Hematopoietic multipotent progenitor cell (in vitro differentiated cells): Measurements from ENCODE around the gene GPR161. TPM values are rescaled to one million over a fixed set of nuclear protein-coding genes. Genes with fewer than 3 reads are reported as not detected.
A peak's percentile ranks its signal among the peaks of the same experiment; 100 is the strongest.

ENCODE experiments used
- DNase-seq, 3 donors: peaks; one replicate each; pipeline ENCODE4 v3.0.0-alpha.2; 2011 to 2015; ENCODE audit warnings: low read depth in 2 of 3, low spot score in 2 of 3
- total RNA-seq: library from RNA; depleted of rRNA; stranded (reverse); fragments of >200 nt; gene quantifications from one replicate; pipeline ENCODE4 v1.2.3, GENCODE V29; 2012

The GPR161 gene
- total RNA-seq, 1 donor = 4.0 TPM

DNA sequence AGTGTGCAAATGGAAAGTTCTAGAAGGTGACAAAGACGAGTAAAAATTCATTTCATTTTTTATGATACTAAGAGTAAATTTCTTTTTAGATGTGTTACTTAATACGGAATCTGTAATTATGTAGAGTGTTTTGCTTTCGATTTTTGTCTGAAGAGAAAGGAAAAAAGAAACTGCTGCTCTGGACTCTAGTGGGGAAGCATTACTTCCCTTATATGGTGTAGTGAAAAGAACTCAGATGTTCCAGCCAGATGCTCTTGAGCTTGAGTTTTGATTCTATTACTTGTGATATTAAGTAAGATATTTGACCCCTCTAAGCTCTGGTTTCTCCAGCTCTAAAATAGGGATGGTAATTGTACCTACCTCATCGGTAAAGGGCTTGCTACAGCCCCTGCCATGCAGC, 12.2 kb upstream of the GPR161 start:
- DNase-seq = peak in 1 of 3 donors; percentile 42

DNA sequence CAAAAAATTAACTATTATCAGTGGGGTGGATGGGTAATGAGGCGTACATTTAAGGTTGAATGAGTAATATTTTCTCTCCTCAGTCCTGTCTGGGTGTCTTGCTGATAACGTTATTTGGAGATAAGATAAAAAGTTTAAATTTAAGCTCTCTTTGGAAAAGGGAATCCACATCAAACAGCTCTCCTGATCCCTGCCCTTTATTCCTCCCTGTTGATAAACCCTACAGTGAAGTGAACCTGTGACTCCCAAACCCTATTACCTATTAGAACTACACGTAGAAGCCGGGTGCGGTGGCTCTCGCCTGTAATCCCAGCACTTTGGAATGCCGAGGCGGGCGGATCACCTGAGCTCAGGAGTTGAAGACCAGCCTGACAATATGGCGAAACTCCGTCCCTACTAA, 9.9 kb upstream of the GPR161 start:
- no peak for DNase-seq

DNA sequence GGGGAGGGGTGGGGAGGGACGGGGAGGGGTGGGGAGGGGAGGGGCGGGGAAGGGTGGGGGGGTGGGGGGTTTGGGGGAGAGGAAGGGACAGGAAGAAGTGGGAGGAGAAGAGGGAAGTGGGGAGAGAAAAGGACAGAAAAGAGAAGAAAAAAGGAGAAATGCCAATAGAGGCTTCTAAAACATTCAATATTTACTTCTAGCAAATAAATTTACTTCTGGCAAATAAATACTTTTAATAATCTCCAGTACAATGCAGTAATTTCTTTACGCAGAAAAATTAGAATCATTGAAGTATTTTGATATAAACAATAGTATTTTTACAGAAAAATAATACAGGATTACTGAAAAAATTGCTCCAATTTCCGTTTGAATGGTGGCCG, 9.4 kb upstream of the GPR161 start:
- DNase-seq = peak in 1 of 3 donors; percentile 9

DNA sequence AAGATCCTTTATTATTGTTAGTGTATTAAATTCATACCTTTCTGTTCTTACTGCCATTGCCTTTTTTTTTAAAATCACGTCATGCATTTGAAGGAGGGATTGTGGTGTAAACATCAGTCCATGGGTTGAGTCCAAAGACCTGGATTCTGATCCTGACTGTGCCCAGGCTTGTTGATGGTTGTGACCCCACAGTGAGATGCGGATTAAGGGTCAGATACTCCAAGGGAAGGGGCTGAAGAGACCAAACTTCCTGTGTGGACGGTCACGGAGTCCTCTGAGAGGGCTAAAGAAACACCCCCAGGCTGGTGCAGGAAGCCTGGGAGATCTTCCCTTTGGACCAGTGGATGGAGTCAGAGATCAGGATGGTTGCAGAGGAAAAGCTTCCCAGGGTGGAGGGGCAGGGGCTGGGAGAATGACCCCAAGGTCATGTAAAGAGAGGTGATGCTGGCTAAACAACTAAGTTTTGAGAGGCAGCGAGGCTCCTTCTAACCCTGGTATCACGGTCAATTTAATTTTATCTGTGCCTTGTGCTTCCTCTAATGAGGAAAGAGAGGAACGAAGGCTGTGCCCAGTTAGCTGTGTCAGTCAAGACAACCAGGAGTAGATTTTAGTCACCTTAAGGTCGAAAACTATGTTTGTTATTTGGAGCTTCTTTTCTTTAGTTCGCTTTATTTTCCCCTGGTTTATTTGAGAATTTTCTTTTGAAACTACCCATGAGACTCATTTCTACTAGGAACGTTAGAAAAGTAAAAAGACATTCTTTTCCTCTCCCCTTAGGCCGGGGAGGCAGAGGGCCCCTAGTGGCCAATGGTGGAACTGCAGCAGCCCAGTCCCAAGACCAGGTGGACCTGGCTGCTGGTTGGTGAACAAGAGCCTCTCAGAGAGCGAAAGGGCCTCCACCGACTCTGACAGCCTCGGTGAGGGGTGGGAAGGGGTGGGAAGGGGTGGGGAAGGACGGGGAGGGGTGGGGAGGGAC, 8.7 kb upstream of the GPR161 start:
- peak; percentile 63 to 96 (median 91) for DNase-seq

DNA sequence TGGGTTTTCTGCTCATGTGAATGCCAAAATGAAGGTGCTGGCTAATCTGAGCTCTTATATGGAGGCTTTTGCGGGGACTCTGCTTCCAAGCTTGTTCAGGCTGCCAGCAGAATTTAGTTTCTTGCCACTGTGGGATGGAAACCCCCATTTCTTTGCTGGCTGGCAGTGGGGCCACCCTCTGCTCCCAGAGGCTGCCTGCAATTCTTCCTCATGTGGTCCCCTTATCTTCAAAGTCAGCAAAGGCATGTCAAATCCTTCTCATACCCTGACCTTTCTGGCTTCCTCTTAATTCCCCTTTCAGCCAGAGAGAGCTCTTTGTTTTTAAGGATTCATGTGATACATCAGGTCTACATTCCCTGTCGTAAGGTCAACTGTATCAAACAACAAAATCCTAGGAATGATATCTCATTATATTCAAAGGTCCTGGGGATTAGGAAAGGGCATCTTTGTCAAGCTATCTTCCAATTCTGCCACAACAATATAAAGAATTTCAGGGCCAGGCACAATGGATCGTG, 5.2 kb upstream of the GPR161 start:
- DNase-seq = peak in 1 of 3 donors; percentile 33

DNA sequence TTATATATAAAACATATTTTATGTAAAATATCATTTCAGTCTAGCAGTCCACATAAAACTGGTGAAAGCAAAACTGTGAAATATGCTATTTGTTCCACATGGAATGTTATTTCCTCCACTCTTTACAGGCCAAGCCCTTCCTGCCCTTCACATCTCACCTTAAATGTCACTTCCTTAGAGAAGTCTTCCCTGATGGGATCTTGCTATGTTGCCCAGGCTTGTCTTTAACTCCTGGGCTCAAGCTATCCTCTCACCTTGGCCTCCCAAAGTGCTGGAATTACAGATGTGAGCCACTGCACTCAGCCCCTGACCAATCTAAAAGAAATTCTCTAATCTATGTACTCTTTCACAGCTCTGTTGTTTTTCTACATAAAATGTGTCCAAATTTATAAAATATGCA, 2.3 kb upstream of the GPR161 start:
- no peak for DNase-seq

DNA sequence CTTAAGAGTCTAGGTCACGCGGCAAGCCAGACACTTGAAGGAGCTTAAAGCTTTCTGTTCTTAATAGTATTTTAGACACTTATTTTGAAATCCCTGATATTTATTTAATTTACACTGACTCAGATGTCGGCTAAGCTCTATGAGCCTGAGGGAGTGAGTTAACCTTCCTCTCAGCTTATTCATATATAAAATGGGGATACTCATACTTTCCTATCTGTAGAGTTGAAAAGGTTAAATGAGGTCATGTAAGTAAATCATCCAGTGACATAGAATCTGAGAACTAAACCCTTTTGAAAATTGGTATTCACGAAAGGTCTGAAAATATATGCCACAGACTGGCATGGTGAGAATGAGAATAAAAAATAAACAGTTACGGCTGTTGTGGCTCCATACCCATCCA, 1.4 kb upstream of the GPR161 start:
- no peak for DNase-seq

DNA sequence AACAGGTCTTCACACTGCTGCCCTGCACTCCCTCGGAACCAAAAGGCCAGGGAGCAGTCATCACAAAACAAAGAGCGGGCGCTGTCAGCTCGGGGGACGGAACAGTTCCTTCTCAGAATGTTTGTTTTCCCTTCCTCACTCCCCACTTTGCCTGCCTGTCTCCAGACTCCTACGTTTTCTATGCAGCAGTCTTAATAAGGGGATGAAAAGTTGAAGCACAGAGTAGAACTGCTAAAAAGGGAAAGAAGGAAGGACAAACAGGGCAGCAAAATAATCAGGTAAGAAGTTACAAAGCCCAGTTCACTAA, 738 bp upstream of the GPR161 start:
- DNase-seq = no peak

DNA sequence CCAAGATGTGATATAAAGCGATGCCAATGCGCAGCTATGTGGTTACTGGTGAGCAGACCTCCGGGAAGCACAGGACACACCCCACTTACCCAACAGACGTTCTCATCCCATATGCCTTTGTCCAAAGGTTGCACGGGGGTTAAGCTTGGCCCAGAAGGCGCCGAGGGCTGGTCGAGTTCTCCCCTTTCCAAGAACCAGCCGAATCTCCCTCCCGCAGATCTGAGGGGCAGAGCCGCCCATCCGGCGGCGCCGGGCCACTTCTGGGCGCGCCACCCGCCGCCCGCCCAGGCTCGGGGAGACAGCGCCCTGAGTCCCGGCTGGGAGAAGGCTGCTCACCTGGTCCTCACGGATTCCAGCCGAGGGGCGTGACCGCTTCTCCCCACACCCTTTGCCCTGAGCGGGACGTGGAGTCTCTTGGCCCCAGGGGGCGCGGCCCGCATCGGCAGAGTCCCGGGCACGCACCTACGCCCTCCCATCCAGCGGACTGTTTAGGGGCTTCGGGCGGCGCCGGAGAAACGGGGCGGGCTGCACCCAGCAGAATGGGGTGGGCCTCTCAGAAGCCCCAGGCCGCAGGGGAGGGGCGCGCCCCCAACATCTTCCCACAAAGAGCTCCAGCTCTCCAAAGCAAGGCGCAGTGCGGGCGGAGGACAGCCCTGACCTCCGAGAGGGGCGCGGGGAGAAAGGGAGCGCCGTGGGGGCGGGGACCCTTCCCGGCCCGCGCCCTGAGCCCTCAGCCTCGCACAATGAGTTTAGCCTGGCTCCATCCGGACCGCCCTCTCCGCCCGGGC, 615 bp downstream of the GPR161 start:
- peak in 1 of 3 donors; percentile 8 for DNase-seq

DNA sequence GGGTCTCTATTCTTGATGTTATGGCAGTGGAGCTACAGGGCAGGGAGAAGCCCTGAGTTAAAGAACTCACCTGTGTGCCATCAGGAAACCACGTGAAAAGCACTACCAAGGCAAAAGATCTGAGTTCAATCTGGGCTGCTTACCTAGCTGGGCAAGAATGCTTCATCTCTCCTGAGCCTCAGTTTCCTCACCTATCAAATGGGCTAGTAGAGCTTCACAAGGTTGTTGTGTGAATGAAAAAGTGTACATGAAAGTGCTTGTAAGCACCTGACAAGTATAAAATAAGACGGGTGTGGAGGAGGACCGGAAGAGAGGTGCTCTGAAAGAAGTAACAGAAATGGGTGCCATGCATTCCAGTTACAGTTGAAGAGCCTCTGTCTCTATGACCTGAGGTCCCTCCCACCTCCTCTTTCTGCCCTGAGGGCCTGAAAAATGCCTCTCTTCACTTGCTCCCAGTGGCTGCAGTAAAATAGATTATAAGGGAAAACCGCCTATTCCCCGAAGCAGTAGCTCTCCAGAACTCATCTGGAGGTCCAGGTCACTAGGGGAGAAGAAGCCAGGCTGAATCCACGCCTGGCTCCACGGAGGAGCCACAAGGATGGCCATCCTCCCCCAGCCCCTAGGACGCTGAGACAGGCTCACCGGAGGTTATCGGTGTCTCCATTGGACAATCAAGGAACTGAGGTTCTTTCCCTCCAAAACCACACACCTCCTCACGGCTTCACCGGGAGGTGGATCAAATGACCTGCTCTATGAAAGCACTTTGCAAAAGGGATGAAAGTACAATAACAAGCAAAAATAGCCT, 1.4 kb downstream of the GPR161 start:
- DNase-seq = no peak

GRCh38 chr1:168134642-168135041, 2.1 kb downstream of the GPR161 start:
- DNase-seq = no peak

GRCh38 chr1:168134132-168134531, 2.6 kb downstream of the GPR161 start:
- DNase-seq = no peak

DNA sequence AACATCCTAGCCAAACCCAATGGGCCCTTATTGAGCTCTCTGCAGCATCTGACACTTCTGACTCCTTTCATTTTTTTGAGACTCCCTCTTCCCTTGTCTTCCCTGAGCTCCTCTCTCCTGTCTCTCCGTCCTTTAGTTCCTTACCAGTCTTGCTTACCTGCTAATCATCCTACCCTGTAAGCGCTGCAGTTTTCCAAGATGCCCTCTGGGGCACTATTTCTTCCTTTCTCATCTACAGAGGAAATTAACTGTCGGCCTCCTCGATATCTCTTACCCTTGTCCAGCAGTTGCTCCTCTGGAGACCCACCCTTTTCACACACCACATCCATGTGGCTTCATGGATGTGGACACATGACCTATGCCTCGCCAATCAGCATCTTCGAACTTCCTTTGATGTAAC, 6.8 kb downstream of the GPR161 start:
- DNase-seq = no peak

GRCh38 chr1:168127503-168127902, 9.2 kb downstream of the GPR161 start:
- DNase-seq = no peak

DNA sequence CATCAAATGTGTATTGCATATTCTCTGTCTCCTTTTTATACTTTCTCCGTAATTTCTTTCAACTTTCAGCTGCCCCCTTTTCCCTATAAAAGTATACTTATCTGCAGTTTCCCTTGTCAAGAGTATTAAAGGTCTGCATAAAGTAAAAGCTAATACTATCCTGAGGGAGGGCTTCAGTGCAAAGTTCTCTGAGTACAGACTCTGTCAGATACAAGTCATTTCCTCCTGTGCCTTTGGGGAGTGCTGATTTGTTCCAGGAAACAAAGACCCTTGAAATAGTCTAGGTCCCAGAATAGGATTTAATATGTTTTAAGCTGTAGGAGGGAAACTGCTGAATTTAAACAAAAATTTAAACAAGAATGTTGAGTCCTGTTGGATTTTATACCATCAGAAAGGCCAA, 11.7 kb downstream of the GPR161 start:
- DNase-seq = no peak

GRCh38 chr1:168121401-168122011, 15.2 kb downstream of the GPR161 start:
- DNase-seq = no peak

DNA sequence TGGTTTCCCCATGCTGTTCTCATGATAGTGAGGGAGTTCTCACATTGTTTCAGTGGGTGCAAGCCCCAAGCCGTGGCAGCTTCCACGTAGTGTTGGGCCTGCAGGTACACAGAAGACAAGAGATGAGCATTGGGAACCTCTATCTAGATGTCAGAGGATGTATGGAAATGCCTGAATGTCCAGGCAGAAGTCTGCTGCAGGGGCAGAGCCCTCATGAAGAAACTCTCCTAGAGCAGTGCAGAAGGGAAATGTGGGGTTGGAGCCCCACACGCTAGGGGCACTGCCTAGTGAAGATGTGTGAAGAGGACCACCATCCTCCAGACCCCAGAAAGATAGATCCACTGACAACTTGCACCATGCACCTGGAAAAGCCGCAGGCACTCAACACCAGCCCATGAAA, 17.0 kb downstream of the GPR161 start:
- DNase-seq = no peak

- no peak for DNase-seq
These were observed 20.4 kb downstream of the GPR161 start for GRCh38 chr1:168116327-168116799.

DNA sequence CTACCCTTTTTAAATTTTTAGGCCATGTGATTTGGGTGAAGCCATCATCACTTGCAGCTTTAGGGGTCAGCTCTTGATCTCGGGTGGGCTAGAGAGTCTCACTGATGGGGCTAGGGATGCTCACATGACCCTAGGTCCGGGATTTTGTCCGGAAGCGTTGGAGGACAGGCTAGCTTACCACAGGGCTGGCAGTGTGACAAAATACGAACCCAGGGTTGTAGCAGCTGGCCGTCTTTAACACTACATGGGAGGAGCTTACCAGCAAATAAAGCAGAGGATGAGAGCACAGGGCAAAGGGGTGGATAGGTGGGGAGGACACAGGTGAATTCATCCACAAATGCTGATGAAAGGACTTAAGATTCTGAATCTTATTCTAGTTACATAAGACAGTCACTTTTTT, 21.9 kb downstream of the GPR161 start:
- DNase-seq = no peak

- peak in 2 of 3 donors; percentile 7 to 25 for DNase-seq
These were observed 23.9 kb downstream of the GPR161 start for GRCh38 chr1:168112673-168113305.
